HepG2 (cell line): Measurements from ENCODE around the gene MXRA7. TPM values are rescaled to one million over a fixed set of nuclear protein-coding genes. Genes with fewer than 3 reads are reported as not detected.

ENCODE experiments used
- ASH2L ChIP-seq: fragments of 300-600, 200-600 bp; sonication (generic); IDR thresholded peaks from 2 replicates; pipeline ENCODE4 v1.7.0; 2017; ENCODE audit warnings: low read depth, mild to moderate bottlenecking, moderate library complexity, mixed read lengths, low read length; ENCODE audit not compliant: insufficient read length
- FOXA1 ChIP-seq, 2 experiments: fragments of 450-650 bp in 1 of 2; sonication (generic) in 1 of 2; formaldehyde crosslinking in 1 of 2; IDR thresholded peaks; 2 replicates each; pipeline versions ENCODE4 v1.4.0 to v1.6.1; 2016 to 2020; ENCODE audit warnings: missing genetic modification reagents in 1 of 2
- PCBP2 ChIP-seq: fragments of 200-400 bp; formaldehyde crosslinking; optimal IDR thresholded peaks from 2 replicates; pipeline ENCODE3; 2018; ENCODE audit warnings: low read length, low read depth; ENCODE audit not compliant: poor library complexity, severe bottlenecking
- PRPF4 ChIP-seq: fragments of 200-400 bp; formaldehyde crosslinking; IDR thresholded peaks from 2 replicates; pipeline ENCODE4 v1.6.1; 2016; ENCODE audit warnings: low read length, low read depth; ENCODE audit not compliant: poor library complexity, severe bottlenecking
- RXRA ChIP-seq: sonication (generic); formaldehyde crosslinking; IDR thresholded peaks from 2 replicates; pipeline ENCODE4 v1.5.1; 2020; ENCODE audit warnings: missing genetic modification reagents
- SNAPC2 ChIP-seq: sonication (generic); formaldehyde crosslinking; IDR thresholded peaks from 2 replicates; pipeline ENCODE4 v1.8.1; 2022; ENCODE audit warnings: mild to moderate bottlenecking, missing genetic modification reagents
- SOX13 ChIP-seq, 3 experiments: fragments of 450-650 bp in 1 of 3; sonication (generic) in 1 of 3; formaldehyde crosslinking in 1 of 3; IDR thresholded peaks in 2 of 3; conservative IDR thresholded peaks in 1 of 3; 2 replicates each; pipeline versions ENCODE4 v1.5.0 to v1.6.1; 2016 to 2020; ENCODE audit warnings: antibody characterized with exemption in 1 of 3, mild to moderate bottlenecking in 1 of 3, missing compliant biosample characterization in 1 of 3, missing genetic modification reagents in 1 of 3, moderate library complexity in 1 of 3
- SOX5 ChIP-seq: IDR thresholded peaks from 2 replicates; pipeline ENCODE4 v1.6.1; 2016; ENCODE audit warnings: borderline replicate concordance
- TRIM24 ChIP-seq: sonication (generic); formaldehyde crosslinking; IDR thresholded peaks from 2 replicates; pipeline ENCODE4 v1.8.0; 2022; ENCODE audit warnings: mild to moderate bottlenecking, missing genetic modification reagents
- U2AF1 ChIP-seq: fragments of 200-400 bp; formaldehyde crosslinking; optimal IDR thresholded peaks from 2 replicates; pipeline ENCODE3; 2017; ENCODE audit warnings: mild to moderate bottlenecking, low read depth, low read length
- YEATS2 ChIP-seq: sonication (generic); formaldehyde crosslinking; IDR thresholded peaks from 2 replicates; pipeline ENCODE4 v1.4.0; 2020; ENCODE audit warnings: missing genetic modification reagents, borderline replicate concordance
- ZBTB1 ChIP-seq: sonication (generic); formaldehyde crosslinking; IDR thresholded peaks from 2 replicates; pipeline ENCODE4 v1.4.0; 2020; ENCODE audit warnings: missing genetic modification reagents, borderline replicate concordance
- ZSCAN9 ChIP-seq: IDR thresholded peaks from 2 replicates; pipeline ENCODE4 v1.6.1; 2016; ENCODE audit warnings: borderline replicate concordance
- polyA plus RNA-seq, 8 experiments: library from polyadenylated mRNA; depleted of rRNA in 3 of 8; stranded (reverse) in 7 of 8; unstranded in 1 of 8; fragments of >200 nt; fragmentation: Illumina TruSeq in 4 of 8; extraction: Trizol in 4 of 8; gene quantifications; 2 replicates each; pipeline versions ENCODE4 v1.2.1 to v1.2.3, GENCODE V29; 2011 to 2016; ENCODE audit warnings: low read depth in 4 of 8, missing spikeins in 1 of 8, mixed read lengths in 1 of 8; ENCODE audit not compliant: insufficient read depth in 1 of 8
- total RNA-seq, 5 experiments: library from RNA; depleted of rRNA; stranded (reverse); fragments of >200 nt; fragmentation: Illumina TruSeq; extraction: Trizol; gene quantifications; 2 replicates each; pipeline ENCODE4 v1.2.3, GENCODE V29; 2016; ENCODE audit warnings: low read depth in 1 of 5
- TF ChIP-seq, protein P1 (sequence below): sonication (generic); formaldehyde crosslinking; IDR thresholded peaks from 2 replicates; pipeline ENCODE4 v1.5.0; 2020; ENCODE audit warnings: mild to moderate bottlenecking, missing genetic modification reagents
- TF ChIP-seq, protein P2 (sequence below): IDR thresholded peaks from 2 replicates; pipeline ENCODE4 v1.6.1; 2016; ENCODE audit warnings: missing genetic modification reagents, missing compliant biosample characterization
- TF ChIP-seq, protein P3 (sequence below): sonication (generic); formaldehyde crosslinking; IDR thresholded peaks from 2 replicates; pipeline ENCODE4 v1.9.0; 2022; ENCODE audit warnings: low read depth, missing genetic modification reagents
- TF ChIP-seq, protein P4 (sequence below): sonication (generic); formaldehyde crosslinking; IDR thresholded peaks from 2 replicates; pipeline ENCODE4 v1.4.0; 2020; ENCODE audit warnings: mild to moderate bottlenecking, missing genetic modification reagents, borderline replicate concordance

MXRA7 gene
- total and polyA plus RNA-seq, 2 of the 13 experiments (the other 11 are each of a cell fraction or from before 2014, with no cell fraction given), result 44.8 to 112 TPM

DNA sequence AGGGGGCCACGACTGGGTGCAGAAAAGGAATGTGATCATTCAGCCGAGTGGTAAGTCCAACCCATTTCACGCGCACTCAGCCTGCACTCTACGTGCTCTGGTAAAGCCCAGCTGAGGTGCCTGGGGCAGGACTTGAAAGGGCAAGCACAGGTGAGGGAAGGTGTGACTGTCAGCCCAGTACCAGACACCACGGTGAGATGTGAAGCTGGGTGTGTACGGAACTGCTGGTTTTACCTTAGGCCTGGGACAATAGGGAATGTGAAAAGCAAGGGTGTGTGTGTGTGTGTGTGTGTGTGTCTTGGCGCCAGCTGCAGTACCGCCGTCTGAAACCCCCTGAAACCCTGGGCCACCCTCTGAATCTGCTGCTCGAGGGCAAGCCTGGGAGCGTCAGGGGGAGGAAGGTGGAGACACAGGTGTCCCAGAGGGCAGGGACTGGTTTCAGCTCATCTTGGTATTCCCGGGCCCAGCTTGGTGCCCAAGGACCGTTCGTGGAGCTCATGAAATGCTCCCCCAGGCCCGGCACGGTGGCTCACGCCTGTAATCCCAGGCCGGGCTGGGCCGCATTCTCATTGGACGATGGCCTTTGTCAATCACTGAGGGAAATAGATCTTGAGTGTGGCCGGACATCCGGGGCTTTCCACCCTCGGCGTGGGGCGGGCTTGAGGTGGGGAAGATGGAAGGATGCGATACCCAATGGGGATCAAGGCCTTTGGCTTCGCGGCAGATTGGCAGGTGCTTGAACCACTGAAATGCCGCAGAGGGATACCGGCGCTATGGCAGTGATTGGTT is 39.4 kb downstream of the MXRA7 start (continued):
- TF ChIP-seq, protein P1, sequence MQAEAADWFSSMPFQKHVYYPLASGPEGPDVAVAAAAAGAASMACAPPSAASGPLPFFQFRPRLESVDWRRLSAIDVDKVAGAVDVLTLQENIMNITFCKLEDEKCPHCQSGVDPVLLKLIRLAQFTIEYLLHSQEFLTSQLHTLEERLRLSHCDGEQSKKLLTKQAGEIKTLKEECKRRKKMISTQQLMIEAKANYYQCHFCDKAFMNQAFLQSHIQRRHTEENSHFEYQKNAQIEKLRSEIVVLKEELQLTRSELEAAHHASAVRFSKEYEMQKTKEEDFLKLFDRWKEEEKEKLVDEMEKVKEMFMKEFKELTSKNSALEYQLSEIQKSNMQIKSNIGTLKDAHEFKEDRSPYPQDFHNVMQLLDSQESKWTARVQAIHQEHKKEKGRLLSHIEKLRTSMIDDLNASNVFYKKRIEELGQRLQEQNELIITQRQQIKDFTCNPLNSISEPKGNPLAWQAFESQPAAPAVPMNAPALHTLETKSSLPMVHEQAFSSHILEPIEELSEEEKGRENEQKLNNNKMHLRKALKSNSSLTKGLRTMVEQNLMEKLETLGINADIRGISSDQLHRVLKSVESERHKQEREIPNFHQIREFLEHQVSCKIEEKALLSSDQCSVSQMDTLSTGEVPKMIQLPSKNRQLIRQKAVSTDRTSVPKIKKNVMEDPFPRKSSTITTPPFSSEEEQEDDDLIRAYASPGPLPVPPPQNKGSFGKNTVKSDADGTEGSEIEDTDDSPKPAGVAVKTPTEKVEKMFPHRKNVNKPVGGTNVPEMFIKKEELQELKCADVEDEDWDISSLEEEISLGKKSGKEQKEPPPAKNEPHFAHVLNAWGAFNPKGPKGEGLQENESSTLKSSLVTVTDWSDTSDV (CRISPR knock-in tag), result peak; percentile 88; the same call in 1 of the 2 replicates
- TF ChIP-seq SNAPC2 (CRISPR knock-in tag) (0 out of 2 replicates have a peak, but pooled peaks have one; percentile 42), PCBP2 (no peak), YEATS2 (CRISPR knock-in tag) (peak; percentile 96), FOXA1 (IDR thresholded peaks at IDR 0.05) (no peak), FOXA1 (CRISPR knock-in tag; IDR thresholded peaks at IDR 0.05) (0 out of 2 replicates have a peak, but pooled peaks have one; percentile 8), PRPF4 (no peak), ZBTB1 (no peak), ASH2L (no peak), SOX5 (peak; percentile 31), SOX13 (IDR thresholded peaks at IDR 0.05) (peak; percentile 58; the same call in 1 of the 2 replicates), SOX13 (CRISPR knock-in tag; conservative IDR thresholded peaks at IDR 0.05 in 1 of 2, IDR thresholded peaks at IDR 0.05 in 1 of 2) (peak in 1 of 2 experiments; percentile 39; a peak in 2 of 4 replicates), TRIM24 (CRISPR knock-in tag) (no peak; the same call in 1 of the 2 replicates), U2AF1 (peak; percentile 14), RXRA (CRISPR knock-in tag) (peak; percentile 77), ZSCAN9 (CRISPR knock-in tag) (peak; percentile 57)
- TF ChIP-seq, protein P2, sequence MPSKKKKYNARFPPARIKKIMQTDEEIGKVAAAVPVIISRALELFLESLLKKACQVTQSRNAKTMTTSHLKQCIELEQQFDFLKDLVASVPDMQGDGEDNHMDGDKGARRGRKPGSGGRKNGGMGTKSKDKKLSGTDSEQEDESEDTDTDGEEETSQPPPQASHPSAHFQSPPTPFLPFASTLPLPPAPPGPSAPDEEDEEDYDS (CRISPR knock-in tag), result no peak; the same call in 1 of the 2 replicates
- TF ChIP-seq, protein P3, sequence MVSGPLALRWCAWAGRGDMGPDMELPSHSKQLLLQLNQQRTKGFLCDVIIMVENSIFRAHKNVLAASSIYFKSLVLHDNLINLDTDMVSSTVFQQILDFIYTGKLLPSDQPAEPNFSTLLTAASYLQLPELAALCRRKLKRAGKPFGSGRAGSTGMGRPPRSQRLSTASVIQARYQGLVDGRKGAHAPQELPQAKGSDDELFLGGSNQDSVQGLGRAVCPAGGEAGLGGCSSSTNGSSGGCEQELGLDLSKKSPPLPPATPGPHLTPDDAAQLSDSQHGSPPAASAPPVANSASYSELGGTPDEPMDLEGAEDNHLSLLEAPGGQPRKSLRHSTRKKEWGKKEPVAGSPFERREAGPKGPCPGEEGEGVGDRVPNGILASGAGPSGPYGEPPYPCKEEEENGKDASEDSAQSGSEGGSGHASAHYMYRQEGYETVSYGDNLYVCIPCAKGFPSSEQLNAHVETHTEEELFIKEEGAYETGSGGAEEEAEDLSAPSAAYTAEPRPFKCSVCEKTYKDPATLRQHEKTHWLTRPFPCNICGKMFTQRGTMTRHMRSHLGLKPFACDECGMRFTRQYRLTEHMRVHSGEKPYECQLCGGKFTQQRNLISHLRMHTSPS (CRISPR knock-in tag), result peak; percentile 73; the same call in 1 of the 2 replicates
- TF ChIP-seq, protein P4, sequence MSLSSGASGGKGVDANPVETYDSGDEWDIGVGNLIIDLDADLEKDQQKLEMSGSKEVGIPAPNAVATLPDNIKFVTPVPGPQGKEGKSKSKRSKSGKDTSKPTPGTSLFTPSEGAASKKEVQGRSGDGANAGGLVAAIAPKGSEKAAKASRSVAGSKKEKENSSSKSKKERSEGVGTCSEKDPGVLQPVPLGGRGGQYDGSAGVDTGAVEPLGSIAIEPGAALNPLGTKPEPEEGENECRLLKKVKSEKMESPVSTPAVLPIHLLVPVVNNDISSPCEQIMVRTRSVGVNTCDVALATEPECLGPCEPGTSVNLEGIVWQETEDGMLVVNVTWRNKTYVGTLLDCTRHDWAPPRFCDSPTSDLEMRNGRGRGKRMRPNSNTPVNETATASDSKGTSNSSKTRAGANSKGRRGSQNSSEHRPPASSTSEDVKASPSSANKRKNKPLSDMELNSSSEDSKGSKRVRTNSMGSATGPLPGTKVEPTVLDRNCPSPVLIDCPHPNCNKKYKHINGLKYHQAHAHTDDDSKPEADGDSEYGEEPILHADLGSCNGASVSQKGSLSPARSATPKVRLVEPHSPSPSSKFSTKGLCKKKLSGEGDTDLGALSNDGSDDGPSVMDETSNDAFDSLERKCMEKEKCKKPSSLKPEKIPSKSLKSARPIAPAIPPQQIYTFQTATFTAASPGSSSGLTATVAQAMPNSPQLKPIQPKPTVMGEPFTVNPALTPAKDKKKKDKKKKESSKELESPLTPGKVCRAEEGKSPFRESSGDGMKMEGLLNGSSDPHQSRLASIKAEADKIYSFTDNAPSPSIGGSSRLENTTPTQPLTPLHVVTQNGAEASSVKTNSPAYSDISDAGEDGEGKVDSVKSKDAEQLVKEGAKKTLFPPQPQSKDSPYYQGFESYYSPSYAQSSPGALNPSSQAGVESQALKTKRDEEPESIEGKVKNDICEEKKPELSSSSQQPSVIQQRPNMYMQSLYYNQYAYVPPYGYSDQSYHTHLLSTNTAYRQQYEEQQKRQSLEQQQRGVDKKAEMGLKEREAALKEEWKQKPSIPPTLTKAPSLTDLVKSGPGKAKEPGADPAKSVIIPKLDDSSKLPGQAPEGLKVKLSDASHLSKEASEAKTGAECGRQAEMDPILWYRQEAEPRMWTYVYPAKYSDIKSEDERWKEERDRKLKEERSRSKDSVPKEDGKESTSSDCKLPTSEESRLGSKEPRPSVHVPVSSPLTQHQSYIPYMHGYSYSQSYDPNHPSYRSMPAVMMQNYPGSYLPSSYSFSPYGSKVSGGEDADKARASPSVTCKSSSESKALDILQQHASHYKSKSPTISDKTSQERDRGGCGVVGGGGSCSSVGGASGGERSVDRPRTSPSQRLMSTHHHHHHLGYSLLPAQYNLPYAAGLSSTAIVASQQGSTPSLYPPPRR (CRISPR knock-in tag), result no peak; the same call in 1 of the 2 replicates
